GM18502 (cell line): Measurements from ENCODE around the gene FTHL17.
A peak's percentile ranks its signal among the peaks of the same experiment; 100 is the strongest.

Source experiments
- ATAC-seq: cut with Tn5 transposase; IDR thresholded peaks from one replicate; pipeline ENCODE4 v1.9.1; 2021; ENCODE audit warnings: mild to moderate bottlenecking; ENCODE audit not compliant: unreplicated experiment, poor library complexity

FTHL17 gene

GRCh38 chrX:31071725-31072124 lies at the start of gene FTHL17:
FTHL17 (minus strand) TSS chrX:31072041; CDS start chrX:31071953, 88 bp downstream.
- ATAC-seq: no peak

DNA sequence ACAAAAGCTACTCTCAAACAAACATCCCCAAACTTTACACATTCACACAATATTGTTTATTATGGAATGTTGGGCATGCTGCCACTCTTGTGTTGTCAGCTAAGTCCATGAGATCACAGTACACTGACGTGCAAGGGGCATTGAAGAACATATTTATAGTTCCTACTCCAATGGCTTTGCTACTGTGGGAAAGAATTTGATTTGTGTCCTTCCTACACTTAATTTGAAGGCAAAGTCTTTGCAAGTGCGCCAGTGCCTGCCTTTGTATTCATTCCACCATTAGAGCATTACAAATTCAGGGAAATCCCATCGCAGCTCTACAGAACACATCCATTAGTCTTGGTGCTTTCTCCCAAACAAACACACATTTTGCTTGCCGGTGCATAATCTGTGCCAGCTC lies 45.4 kb upstream of the FTHL17 start:
- ATAC-seq: no peak

GRCh38 chrX:31115398-31115797 lies 43.6 kb upstream of the FTHL17 start:
- no peak for ATAC-seq

DNA sequence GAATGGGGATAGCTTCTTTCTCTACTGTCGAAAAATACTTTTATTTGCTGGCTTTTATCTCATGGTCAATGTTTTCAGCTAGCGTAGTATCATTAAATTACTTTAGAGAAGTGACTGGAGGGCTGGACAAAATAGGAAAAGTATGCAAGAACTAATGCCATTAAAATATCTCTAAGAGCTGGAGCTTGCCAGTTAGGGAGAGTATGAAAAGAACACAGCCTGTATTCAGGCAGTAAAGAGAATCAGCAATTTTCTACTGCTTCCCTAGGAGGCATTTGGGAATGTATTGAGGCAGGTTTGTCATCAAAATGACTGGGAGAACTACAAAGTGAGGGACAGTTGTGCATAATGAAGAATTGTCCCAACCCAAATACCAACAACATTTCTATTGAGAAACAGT lies 43.0 kb upstream of the FTHL17 start:
- ATAC-seq: no peak

GRCh38 chrX:31112226-31112999 lies 40.6 kb upstream of the FTHL17 start:
- ATAC-seq: no peak

- no peak for ATAC-seq
Measured at GRCh38 chrX:31110657-31111056, 38.8 kb upstream of the FTHL17 start.

DNA sequence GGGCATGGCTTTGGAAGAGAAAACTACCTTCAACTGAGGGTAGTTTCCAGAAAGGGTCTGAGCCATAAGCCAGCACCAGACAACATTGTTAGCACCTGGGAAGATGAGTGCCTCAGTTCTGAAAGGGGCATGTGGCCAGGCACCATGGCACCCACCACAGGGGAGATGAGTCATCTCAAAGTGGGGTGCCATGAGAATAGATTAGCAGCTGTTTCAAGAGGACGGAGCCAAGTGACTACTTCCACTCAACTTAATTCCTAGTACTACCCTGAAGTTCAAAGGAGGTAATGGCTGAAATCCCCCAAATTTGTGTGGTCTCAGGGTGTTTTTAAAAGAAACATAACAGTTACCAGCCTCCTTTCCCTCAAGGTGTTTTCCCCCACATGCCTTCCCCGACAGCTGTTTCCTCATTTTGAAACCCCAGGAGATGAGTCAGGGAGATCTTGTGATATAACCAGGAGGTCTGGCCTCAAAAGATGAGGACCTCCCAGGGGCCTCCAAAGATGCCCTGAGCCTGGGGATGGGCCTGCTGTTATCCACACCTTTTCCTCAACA lies 27.8 kb upstream of the FTHL17 start:
- peak; percentile 87 for ATAC-seq

DNA sequence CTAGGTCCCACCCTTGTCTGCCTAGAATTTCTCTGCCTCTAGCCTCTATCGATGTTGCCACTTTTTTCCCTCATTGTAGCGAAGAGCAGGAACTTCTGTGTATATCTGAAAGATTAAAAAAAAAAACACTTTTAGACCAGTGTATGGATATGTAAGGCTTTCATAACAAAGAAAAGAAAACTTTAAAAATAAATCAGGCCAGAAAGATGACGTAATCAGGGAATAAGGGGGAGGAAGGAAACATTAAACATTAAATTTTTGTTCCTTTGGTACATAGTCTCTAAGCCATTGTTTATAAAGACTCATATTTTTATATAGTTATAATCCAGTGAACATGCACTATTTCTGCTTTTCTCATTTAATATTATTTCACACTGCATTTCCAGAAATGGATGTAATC lies 26.2 kb upstream of the FTHL17 start:
- ATAC-seq: no peak

DNA sequence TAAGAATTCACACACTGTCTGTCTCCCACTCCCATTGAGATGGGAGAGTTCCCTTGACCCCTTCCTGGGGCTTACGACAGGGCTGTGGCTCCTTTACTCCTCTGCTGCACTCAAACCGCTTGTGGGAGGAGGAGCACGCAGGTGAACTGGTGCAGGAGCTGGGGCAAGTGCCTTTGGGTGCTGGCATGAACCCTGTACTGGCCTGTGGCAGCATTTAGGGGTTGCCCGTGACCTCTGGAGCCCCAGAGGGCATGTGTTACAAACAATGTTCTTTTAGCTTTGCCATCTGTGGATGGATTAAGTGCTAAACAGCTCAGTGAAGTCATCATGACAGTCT lies 21.8 kb upstream of the FTHL17 start:
- peak; percentile 17 for ATAC-seq

DNA sequence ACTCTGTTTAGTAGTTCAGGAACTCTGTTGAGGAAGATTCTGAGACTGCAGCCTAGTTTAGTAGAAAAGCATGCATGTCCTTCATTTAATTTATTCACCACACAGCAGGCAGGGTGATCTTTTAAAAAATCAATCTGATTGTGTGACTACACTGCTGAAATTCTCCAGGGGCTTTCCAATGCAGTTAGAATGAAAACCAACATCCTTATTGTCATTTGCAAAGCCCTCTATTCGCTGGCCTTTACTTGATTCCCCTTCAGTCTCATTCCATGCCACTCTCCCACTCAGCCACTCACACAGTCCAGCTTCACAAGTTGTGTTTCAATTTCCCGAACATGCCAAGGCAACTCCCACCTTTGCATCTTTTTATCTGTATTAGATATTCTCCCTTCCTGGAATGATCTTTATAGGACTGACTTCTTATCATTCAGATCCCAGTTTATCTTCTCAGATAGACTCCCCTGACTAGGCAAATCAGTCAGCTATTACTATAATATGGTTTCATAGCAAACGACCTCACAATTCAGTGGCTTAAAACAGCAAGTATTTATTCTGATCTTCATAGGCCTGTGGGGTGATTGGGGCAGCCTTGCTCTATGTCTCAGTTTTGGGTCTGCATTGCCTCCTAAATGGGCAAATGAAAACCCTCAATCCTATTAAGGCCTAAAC lies 21.3 kb upstream of the FTHL17 start:
- ATAC-seq: peak; percentile 79

DNA sequence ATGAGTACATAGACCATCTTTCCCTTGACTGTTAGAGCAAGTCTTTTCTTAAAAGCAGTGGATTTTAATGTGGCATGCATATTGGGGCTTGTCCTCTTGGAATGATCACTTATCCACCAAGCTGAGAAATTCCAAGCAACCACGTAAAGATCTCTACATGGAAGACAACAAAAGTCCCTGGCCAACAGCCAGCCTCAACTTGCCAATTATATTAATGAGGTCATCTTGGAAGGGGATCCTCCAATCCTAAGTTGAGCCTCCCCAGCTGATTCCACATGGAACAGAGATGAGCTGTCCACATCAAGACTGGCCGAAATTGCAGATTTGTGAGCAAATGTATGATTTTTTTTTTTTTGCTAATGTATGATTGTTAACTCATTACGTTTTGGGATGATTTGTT lies 20.6 kb upstream of the FTHL17 start:
- peak; percentile 3 for ATAC-seq

- no peak for ATAC-seq
Measured at GRCh38 chrX:31091819-31092218, 20.0 kb upstream of the FTHL17 start.

DNA sequence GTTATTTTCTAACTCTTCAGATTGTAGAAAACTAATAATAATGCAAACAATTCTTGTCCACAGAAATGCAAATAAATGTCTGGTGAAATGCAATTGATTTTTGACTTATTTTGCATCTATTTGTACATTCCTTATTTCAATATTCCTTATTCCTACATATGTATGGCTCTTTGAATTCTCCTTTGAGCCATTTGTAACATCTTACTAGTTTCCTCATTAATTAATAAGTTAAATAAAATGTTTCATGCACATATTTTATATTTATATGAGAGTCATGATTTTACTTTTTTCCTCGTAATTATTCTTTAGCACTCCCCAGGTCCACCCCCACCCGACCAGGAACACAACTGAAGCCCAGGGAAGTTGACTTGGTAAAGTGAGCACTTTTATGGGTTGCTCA lies 2.7 kb upstream of the FTHL17 start:
- no peak for ATAC-seq

- no peak for ATAC-seq
Measured at GRCh38 chrX:31071262-31071661, 579 bp downstream of the FTHL17 start.

GRCh38 chrX:31070057-31070468 lies 1.8 kb downstream of the FTHL17 start:
- peak; percentile 77 for ATAC-seq

GRCh38 chrX:31063114-31063513 lies 8.7 kb downstream of the FTHL17 start:
- ATAC-seq: no peak

DNA sequence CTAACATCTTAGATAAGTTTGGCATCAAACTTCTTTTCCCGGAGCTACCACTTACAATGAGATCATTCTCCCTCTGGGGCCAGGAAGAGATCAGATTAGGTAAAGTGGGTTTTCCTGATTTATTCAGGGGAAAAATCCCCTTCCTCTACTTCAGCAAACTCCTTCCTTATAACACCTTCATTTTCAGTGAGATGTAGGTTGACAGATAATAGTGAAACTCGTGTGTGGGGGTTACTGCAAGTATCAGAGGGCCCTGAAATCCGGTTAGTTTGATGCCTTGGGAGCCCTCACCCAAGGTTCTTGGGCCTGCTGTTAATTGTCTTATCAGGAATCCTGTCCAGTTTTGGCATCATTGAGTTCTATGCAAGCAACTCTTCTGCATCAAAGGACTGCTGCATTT lies 10.8 kb downstream of the FTHL17 start:
- peak; percentile 83 for ATAC-seq

- ATAC-seq: no peak
Measured at GRCh38 chrX:31060016-31060415, 11.8 kb downstream of the FTHL17 start.

GRCh38 chrX:31058284-31058683 lies 13.6 kb downstream of the FTHL17 start:
- ATAC-seq: no peak

- ATAC-seq: no peak
Measured at GRCh38 chrX:31057691-31058090, 14.2 kb downstream of the FTHL17 start.

GRCh38 chrX:31057291-31057690 lies 14.6 kb downstream of the FTHL17 start:
- no peak for ATAC-seq

GRCh38 chrX:31053621-31054020 lies 18.2 kb downstream of the FTHL17 start:
- no peak for ATAC-seq
